H1 (cell line): Measurements from ENCODE around the gene OVCH2. TPM values are rescaled to one million over a fixed set of nuclear protein-coding genes. Genes with fewer than 3 reads are reported as not detected.

Experiments used
- ATF2 ChIP-seq: IDR thresholded peaks from 2 replicates; pipeline ENCODE4 v1.6.1; 2012; ENCODE audit warnings: low read length, inconsistent platforms
- CTCF ChIP-seq, 3 experiments: IDR thresholded peaks; 1 replicate in 2 of 3; 2 replicates in 1 of 3; pipeline versions ENCODE4 v1.5.1 to v1.6.1; 2011; ENCODE audit warnings: low read length in 3 of 3, mild to moderate bottlenecking in 3 of 3, inconsistent platforms in 2 of 3, low read depth in 1 of 3, moderate library complexity in 1 of 3; ENCODE audit not compliant: insufficient read depth in 1 of 3; ENCODE audit errors: control extremely low read depth in 1 of 3
- RAD21 ChIP-seq, 2 experiments: IDR thresholded peaks in 1 of 2; conservative IDR thresholded peaks in 1 of 2; 2 replicates each; pipeline ENCODE4 v1.6.1; 2011; ENCODE audit warnings: low read depth in 2 of 2, low read length in 2 of 2, improper control_type of control experiment in 1 of 2, inconsistent platforms in 1 of 2, mild to moderate bottlenecking in 1 of 2, moderate library complexity in 1 of 2
- RXRA ChIP-seq: IDR thresholded peaks from 2 replicates; pipeline ENCODE4 v1.6.1; 2011; ENCODE audit warnings: low read depth, mild to moderate bottlenecking, low read length, moderate library complexity; ENCODE audit not compliant: insufficient read depth
- SAP30 ChIP-seq: fragments of 300-600 bp; sonication (generic); IDR thresholded peaks from 2 replicates; pipeline ENCODE4 v1.7.1; 2012; ENCODE audit warnings: low read length, moderate library complexity, mild to moderate bottlenecking, inconsistent platforms; ENCODE audit not compliant: insufficient read depth, insufficient replicate concordance
- TEAD4 ChIP-seq: IDR thresholded peaks from 2 replicates; pipeline ENCODE4 v1.6.1; 2012; ENCODE audit warnings: low read depth, low read length, inconsistent platforms, mixed read lengths
- polyA plus RNA-seq, 7 experiments: library from polyadenylated mRNA; depleted of rRNA in 3 of 7; stranded (reverse) in 5 of 7; unstranded in 2 of 7; fragments of >200 nt in 5 of 7; fragments of 200-250 nt in 2 of 7; gene quantifications; 1 replicate in 5 of 7; 2 replicates in 1 of 7; 4 replicates in 1 of 7; pipeline versions ENCODE4 v1.2.1 to v1.2.3, GENCODE V29; 2011 to 2013; ENCODE audit warnings: missing spikeins in 2 of 7, mixed read lengths in 2 of 7
- total RNA-seq: library from RNA; stranded (reverse); fragmentation: NEBNext Ultra II Directional; extraction: Animal tissue kit (Norgen Biotek cat#: 25700); gene quantifications from 2 replicates; pipeline ENCODE4 v1.2.1, GENCODE V29; 2021

Gene OVCH2
- total and polyA plus RNA-seq, 2 of the 8 experiments (the other 6 are each of a cell fraction or from before 2014, with no cell fraction given): 0.03 to 1.1 TPM

GRCh38 chr11:7651140-7651551, 55.1 kb downstream of the OVCH2 start (continued):
- TF ChIP-seq ATF2 (no peak), SAP30 (no peak), RAD21 (IDR thresholded peaks at IDR 0.05 in 1 of 2, conservative IDR thresholded peaks at IDR 0.05 in 1 of 2; ENCODE audit: low read depth in 2 of 2, low read length in 2 of 2) (no peak), TEAD4 (no peak), CTCF (IDR thresholded peaks at IDR 0.05; ENCODE audit: control extremely low read depth in 1 of 3, insufficient read depth in 1 of 3, low read depth in 1 of 3, low read length in 3 of 3) (no peak), RXRA (no peak)
